Stimulated activated CD8-positive, alpha-beta memory T cell treated with anti-CD3 and anti-CD28 coated beads, Interleukin-7, amount 100 ng/mL, for 1 hour (primary cell): ENCODE data around the gene TRIM23.

ENCODE experiments used
- DNase-seq, 2 donors: peaks; one replicate each; pipeline ENCODE4 v3.0.0-alpha.2; 2020; ENCODE audit warnings: low read depth in 2 of 2

The TRIM23 gene

GRCh38 chr5:65566505-65566904, 57.6 kb downstream of the TRIM23 start:
- DNase-seq, result no peak

GRCh38 chr5:65563777-65564176, 60.4 kb downstream of the TRIM23 start:
- DNase-seq, result no peak

- peak; percentile 87 to 88 for DNase-seq
These were observed 61.1 kb downstream of the TRIM23 start, which contains the start of the genes CENPK and PPWD1 for GRCh38 chr5:65562731-65563701. TSS of gene CENPK (minus strand) at chr5:65563168. CDS start at chr5:65554907, 8,261 bp downstream. TSS of gene PPWD1 (plus strand) at chr5:65563296. CDS start at chr5:65563311, 15 bp downstream.

GRCh38 chr5:65556718-65557117, 67.4 kb downstream of the TRIM23 start:
- no peak for DNase-seq

GRCh38 chr5:65556181-65556580, 68.0 kb downstream of the TRIM23 start:
- no peak for DNase-seq

- no peak for DNase-seq
These were observed 68.8 kb downstream of the TRIM23 start for GRCh38 chr5:65555287-65555686.

- no peak for DNase-seq
These were observed 70.2 kb downstream of the TRIM23 start for GRCh38 chr5:65553941-65554340.

- DNase-seq, result no peak
These were observed 75.9 kb downstream of the TRIM23 start for GRCh38 chr5:65548281-65548680.

- DNase-seq, result no peak
These were observed 78.0 kb downstream of the TRIM23 start for GRCh38 chr5:65546141-65546540.

GRCh38 chr5:65544473-65544872, 79.7 kb downstream of the TRIM23 start:
- no peak for DNase-seq

GRCh38 chr5:65539827-65540226, 84.3 kb downstream of the TRIM23 start:
- DNase-seq, result no peak
